Neural cell (in vitro differentiated cells): ENCODE measurements around the gene FKRP.

ENCODE experiments used
- EP300 ChIP-seq: fragments of 450-650 bp; conservative IDR thresholded peaks from 2 replicates; pipeline ENCODE4 v1.6.1; 2014; ENCODE audit warnings: antibody characterized with exemption, mild to moderate bottlenecking, moderate library complexity; ENCODE audit not compliant: poor library complexity, severe bottlenecking
- EZH2 ChIP-seq: fragments of 200-600, 300-800 bp; shearing (Covaris generic), sonication (generic); IDR thresholded peaks from 2 replicates; pipeline ENCODE4 v1.6.1; 2014; ENCODE audit warnings: antibody characterized with exemption, low read length, borderline replicate concordance, mild to moderate bottlenecking; ENCODE audit not compliant: insufficient read depth, poor library complexity, severe bottlenecking
- POLR2AphosphoS5 ChIP-seq: IDR thresholded peaks from 2 replicates; pipeline ENCODE4 v1.6.1; 2012
- SMC3 ChIP-seq: fragments of 450-650 bp; conservative IDR thresholded peaks from 2 replicates; pipeline ENCODE4 v1.6.1; 2014; ENCODE audit warnings: antibody characterized with exemption, mild to moderate bottlenecking, moderate library complexity; ENCODE audit not compliant: poor library complexity
- TAF1 ChIP-seq: IDR thresholded peaks from 2 replicates; pipeline ENCODE4 v1.6.1; 2012; ENCODE audit warnings: low read depth
- TF ChIP-seq, protein P1 (sequence below): fragments of 450-650 bp; IDR thresholded peaks from 2 replicates; pipeline ENCODE4 v1.5.1; 2014; ENCODE audit warnings: antibody characterized with exemption, mild to moderate bottlenecking, moderate library complexity; ENCODE audit not compliant: poor library complexity, severe bottlenecking
- TF ChIP-seq, protein P2 (sequence below): IDR thresholded peaks from 2 replicates; pipeline ENCODE4 v1.6.1; 2012; ENCODE audit warnings: borderline replicate concordance

DNA sequence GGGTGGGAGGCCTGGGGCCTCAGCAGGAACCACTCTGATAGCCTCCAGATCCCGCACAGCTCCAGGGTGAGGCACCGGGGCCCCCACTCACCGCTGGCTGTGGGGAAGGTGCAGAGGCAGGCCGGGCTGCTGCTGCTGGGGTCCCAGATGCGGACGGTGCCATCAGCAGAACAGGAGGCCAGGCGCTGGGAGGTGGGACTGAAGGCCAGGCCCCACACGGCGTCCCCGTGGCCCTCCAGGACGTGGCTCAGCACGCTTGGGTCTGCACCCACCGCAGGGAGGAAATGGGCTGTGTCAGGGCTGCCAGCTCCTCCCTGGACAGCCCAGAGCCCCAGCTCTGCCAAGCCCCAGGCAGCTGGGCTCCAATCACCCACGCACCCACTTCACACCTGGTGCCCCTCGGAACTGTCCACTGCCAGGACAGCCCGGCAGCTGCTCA, 22.8 kb upstream of the FKRP start:
- TF ChIP-seq, protein P1, sequence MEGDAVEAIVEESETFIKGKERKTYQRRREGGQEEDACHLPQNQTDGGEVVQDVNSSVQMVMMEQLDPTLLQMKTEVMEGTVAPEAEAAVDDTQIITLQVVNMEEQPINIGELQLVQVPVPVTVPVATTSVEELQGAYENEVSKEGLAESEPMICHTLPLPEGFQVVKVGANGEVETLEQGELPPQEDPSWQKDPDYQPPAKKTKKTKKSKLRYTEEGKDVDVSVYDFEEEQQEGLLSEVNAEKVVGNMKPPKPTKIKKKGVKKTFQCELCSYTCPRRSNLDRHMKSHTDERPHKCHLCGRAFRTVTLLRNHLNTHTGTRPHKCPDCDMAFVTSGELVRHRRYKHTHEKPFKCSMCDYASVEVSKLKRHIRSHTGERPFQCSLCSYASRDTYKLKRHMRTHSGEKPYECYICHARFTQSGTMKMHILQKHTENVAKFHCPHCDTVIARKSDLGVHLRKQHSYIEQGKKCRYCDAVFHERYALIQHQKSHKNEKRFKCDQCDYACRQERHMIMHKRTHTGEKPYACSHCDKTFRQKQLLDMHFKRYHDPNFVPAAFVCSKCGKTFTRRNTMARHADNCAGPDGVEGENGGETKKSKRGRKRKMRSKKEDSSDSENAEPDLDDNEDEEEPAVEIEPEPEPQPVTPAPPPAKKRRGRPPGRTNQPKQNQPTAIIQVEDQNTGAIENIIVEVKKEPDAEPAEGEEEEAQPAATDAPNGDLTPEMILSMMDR: no peak
- TF ChIP-seq EZH2 (no peak), TAF1 (no peak), POLR2AphosphoS5 (no peak), EP300 (no peak), SMC3 (no peak)
- TF ChIP-seq, protein P2, sequence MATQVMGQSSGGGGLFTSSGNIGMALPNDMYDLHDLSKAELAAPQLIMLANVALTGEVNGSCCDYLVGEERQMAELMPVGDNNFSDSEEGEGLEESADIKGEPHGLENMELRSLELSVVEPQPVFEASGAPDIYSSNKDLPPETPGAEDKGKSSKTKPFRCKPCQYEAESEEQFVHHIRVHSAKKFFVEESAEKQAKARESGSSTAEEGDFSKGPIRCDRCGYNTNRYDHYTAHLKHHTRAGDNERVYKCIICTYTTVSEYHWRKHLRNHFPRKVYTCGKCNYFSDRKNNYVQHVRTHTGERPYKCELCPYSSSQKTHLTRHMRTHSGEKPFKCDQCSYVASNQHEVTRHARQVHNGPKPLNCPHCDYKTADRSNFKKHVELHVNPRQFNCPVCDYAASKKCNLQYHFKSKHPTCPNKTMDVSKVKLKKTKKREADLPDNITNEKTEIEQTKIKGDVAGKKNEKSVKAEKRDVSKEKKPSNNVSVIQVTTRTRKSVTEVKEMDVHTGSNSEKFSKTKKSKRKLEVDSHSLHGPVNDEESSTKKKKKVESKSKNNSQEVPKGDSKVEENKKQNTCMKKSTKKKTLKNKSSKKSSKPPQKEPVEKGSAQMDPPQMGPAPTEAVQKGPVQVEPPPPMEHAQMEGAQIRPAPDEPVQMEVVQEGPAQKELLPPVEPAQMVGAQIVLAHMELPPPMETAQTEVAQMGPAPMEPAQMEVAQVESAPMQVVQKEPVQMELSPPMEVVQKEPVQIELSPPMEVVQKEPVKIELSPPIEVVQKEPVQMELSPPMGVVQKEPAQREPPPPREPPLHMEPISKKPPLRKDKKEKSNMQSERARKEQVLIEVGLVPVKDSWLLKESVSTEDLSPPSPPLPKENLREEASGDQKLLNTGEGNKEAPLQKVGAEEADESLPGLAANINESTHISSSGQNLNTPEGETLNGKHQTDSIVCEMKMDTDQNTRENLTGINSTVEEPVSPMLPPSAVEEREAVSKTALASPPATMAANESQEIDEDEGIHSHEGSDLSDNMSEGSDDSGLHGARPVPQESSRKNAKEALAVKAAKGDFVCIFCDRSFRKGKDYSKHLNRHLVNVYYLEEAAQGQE: no peak
